22Rv1 (cell line): Measurements from ENCODE around the gene SLIT3.
"Not testable (repeated sequence)": the region's sequence is repeated elsewhere in the genome, so short reads cannot be mapped to it uniquely, and the experiment has no call there.

ENCODE experiments used
- H3K27ac ChIP-seq: fragments of 450-650 bp; 2 replicates; pipeline ENCODE4 v1.5.1; 2017
- CTCF ChIP-seq: fragments of 450-650 bp; IDR thresholded peaks from 2 replicates; pipeline ENCODE4 v1.5.1; 2017; ENCODE audit warnings: mild to moderate bottlenecking
- ZFX ChIP-seq: fragments of 450-650 bp; IDR thresholded peaks from 2 replicates; pipeline ENCODE4 v1.6.1; 2017; ENCODE audit warnings: antibody characterized with exemption, borderline replicate concordance

SLIT3 gene

GRCh38 chr5:169219961-169220360 lies 81.0 kb downstream of the SLIT3 start:
- H3K27ac ChIP-seq = no peak overlapping the region

GRCh38 chr5:169219351-169219750 lies 81.6 kb downstream of the SLIT3 start:
- TF ChIP-seq CTCF = no peak
- no peak for TF ChIP-seq ZFX
- H3K27ac ChIP-seq = no peak overlapping the region

More at GRCh38 chr5:169219961-169220360, 81.0 kb downstream of the SLIT3 start:
- TF ChIP-seq ZFX (no peak), CTCF (no peak)

- TF ChIP-seq ZFX (no peak), CTCF (no peak)
- H3K27ac ChIP-seq = no peak overlapping the region
These were observed 82.1 kb downstream of the SLIT3 start for GRCh38 chr5:169218861-169219260.

- TF ChIP-seq CTCF (no peak), ZFX (no peak)
- no peak overlapping the region for H3K27ac ChIP-seq
These were observed 82.8 kb downstream of the SLIT3 start for GRCh38 chr5:169218176-169218575.

- TF ChIP-seq CTCF = no peak
- TF ChIP-seq ZFX = no peak
- H3K27ac ChIP-seq = no peak overlapping the region
These were observed 84.1 kb downstream of the SLIT3 start for GRCh38 chr5:169216866-169217265.

- TF ChIP-seq ZFX (no peak), CTCF (no peak)
- no peak overlapping the region for H3K27ac ChIP-seq
These were observed 87.5 kb downstream of the SLIT3 start for GRCh38 chr5:169213479-169213878.

GRCh38 chr5:169211761-169212160 lies 89.2 kb downstream of the SLIT3 start:
- H3K27ac ChIP-seq = not testable (repeated sequence)

GRCh38 chr5:169204788-169205400 lies 96.0 kb downstream of the SLIT3 start:
- TF ChIP-seq CTCF (no peak), ZFX (no peak)
- H3K27ac ChIP-seq = no peak overlapping the region
